ENCODE data around the gene PPP1R1C. TPM values are rescaled to one million over a fixed set of nuclear protein-coding genes. Genes with fewer than 3 reads are reported as not detected.

The PPP1R1C gene
- total and polyA plus RNA-seq, 2 experiments from 2014 or later, result 3.5 to 18.8 TPM

GRCh38 chr2:181947273-181947672 lies 38.4 kb upstream of the PPP1R1C start:
- no peak overlapping the region for H3K4me3 Mint-ChIP-seq
- H3K27ac ChIP-seq (ENCODE audit: low read depth), result no peak overlapping the region
- no peak for TF ChIP-seq ZNF331 (CRISPR knock-in tag; IDR thresholded peaks at IDR 0.05; ENCODE audit: low read depth)
- TF ChIP-seq JUNB (IDR thresholded peaks at IDR 0.05; ENCODE audit: unreplicated experiment), result no peak
- TF ChIP-seq ZNF462 (CRISPR knock-in tag; IDR thresholded peaks at IDR 0.05), result no peak
- ATAC-seq, result no peak
- no peaks in the 10 kb centered on the region for H3K36me3 Mint-ChIP-seq (ENCODE audit: low read depth)
- peak; percentile 1 for DNase-seq (ENCODE audit: low spot score)
- no peaks in the 10 kb centered on the region for H4K20me1 ChIP-seq (replicated peaks; ENCODE audit: insufficient read depth)
- H3K27me3 Mint-ChIP-seq (ENCODE audit: insufficient read depth, low read depth, poor library complexity), result no peaks in the 10 kb centered on the region
- H3K36me3 ChIP-seq (ENCODE audit: insufficient read depth), result no peaks in the 10 kb centered on the region
- H3K27me3 ChIP-seq (ENCODE audit: insufficient read depth), result no peaks in the 10 kb centered on the region
- H3K27ac Mint-ChIP-seq, result no peak overlapping the region
- no peak overlapping the region; the same call in 1 of the 2 replicates for H2AFZ ChIP-seq
- H3K9me2 ChIP-seq (ENCODE audit: insufficient read depth), result peaks cover 4% of the 10 kb centered on the region; the same call in 1 of the 2 replicates
- peaks cover 6% of the 10 kb centered on the region; the same call in 1 of the 2 replicates for H3K4me1 ChIP-seq (ENCODE audit: insufficient read depth)
- H3K4me2 ChIP-seq, result no peak overlapping the region
- no peaks in the 10 kb centered on the region for H3K9me3 Mint-ChIP-seq
- no peak overlapping the region for H3K4me3 ChIP-seq
- no peaks in the 10 kb centered on the region for H3K79me2 ChIP-seq (replicated peaks; ENCODE audit: insufficient read depth)
- H3F3A ChIP-seq (replicated peaks; ENCODE audit: low read depth), result no peaks in the 10 kb centered on the region
- H3K4me1 Mint-ChIP-seq, result no peaks in the 10 kb centered on the region; the same call in 2 of the 3 replicates

- no peak overlapping the region for H3K27ac ChIP-seq (ENCODE audit: low read depth)
- TF ChIP-seq EZH2phosphoT487 (IDR thresholded peaks at IDR 0.05; ENCODE audit: unreplicated experiment), result no peak
- no peak for TF ChIP-seq ZNF114 (CRISPR knock-in tag; IDR thresholded peaks at IDR 0.05)
- TF ChIP-seq POLR2AphosphoS5 (IDR thresholded peaks at IDR 0.05; ENCODE audit: low read depth), result no peak
- no peak for TF ChIP-seq REST (IDR thresholded peaks at IDR 0.05; ENCODE audit: unreplicated experiment)
Measured at GRCh38 chr2:181948227-181948626, 37.4 kb upstream of the PPP1R1C start.

More at GRCh38 chr2:181948227-181948626, 37.4 kb upstream of the PPP1R1C start:
- no peak overlapping the region for H3K4me3 Mint-ChIP-seq
- H3K9me2 ChIP-seq (ENCODE audit: insufficient read depth), result peaks cover 4% of the 10 kb centered on the region; the same call in 1 of the 2 replicates
- H3K79me2 ChIP-seq (replicated peaks; ENCODE audit: insufficient read depth), result no peaks in the 10 kb centered on the region
- H3K4me2 ChIP-seq, result no peak overlapping the region
- H3K27me3 ChIP-seq (ENCODE audit: insufficient read depth), result no peaks in the 10 kb centered on the region
- no peaks in the 10 kb centered on the region for H3K36me3 ChIP-seq (ENCODE audit: insufficient read depth)
- ATAC-seq (no peak), DNase-seq (ENCODE audit: low spot score) (no peak)
- no peaks in the 10 kb centered on the region for H3K36me3 Mint-ChIP-seq (ENCODE audit: low read depth)
- H3K4me3 ChIP-seq, result no peak overlapping the region
- H3K4me1 ChIP-seq (ENCODE audit: insufficient read depth), result peaks cover 6% of the 10 kb centered on the region; the same call in 1 of the 2 replicates
- no peaks in the 10 kb centered on the region for H3K9me3 Mint-ChIP-seq
- no peaks in the 10 kb centered on the region for H4K20me1 ChIP-seq (replicated peaks; ENCODE audit: insufficient read depth)
- H2AFZ ChIP-seq, result no peak overlapping the region
- 0 out of 2 replicates have a peak overlapping the region, but pooled peaks have one; percentile 10 for H3K27ac Mint-ChIP-seq
- H3K4me1 Mint-ChIP-seq, result no peaks in the 10 kb centered on the region; the same call in 2 of the 3 replicates
- H3K27me3 Mint-ChIP-seq (ENCODE audit: insufficient read depth, low read depth, poor library complexity), result no peaks in the 10 kb centered on the region
- H3F3A ChIP-seq (replicated peaks; ENCODE audit: low read depth), result no peaks in the 10 kb centered on the region

Data from GM23338 (cell line).